ENCODE data around the gene RPS6KA5. TPM values are rescaled to one million over a fixed set of nuclear protein-coding genes. Genes with fewer than 3 reads are reported as not detected.
"Not testable (repeated sequence)": the region's sequence is repeated elsewhere in the genome, so short reads cannot be mapped to it uniquely, and the experiment has no call there.

Gene RPS6KA5
- total and polyA plus RNA-seq, 8 donors, result 4.2 to 10.8 (median 9.2) TPM

- intact Hi-C loops (cut with DNase I), result no loop called here
- peaks cover 0 to 7% of the 10 kb centered on the region in 2 donors for H3K36me3 ChIP-seq
- no peaks in the 10 kb centered on the region for H3K27me3 ChIP-seq
- no peak overlapping the region for H3K4me3 ChIP-seq
- no peak for TF ChIP-seq CTCF (IDR thresholded peaks at IDR 0.05)
- H3K9me3 ChIP-seq, result peaks cover 0 to 26% of the 10 kb centered on the region in 2 donors
- ATAC-seq (no peak), DNase-seq (no peak)
- no peak overlapping the region for H3K27ac ChIP-seq
- H3K4me1 ChIP-seq, result no peaks in the 10 kb centered on the region
Measured at GRCh38 chr14:90942511-90942910, 117.9 kb downstream of the RPS6KA5 start.

GRCh38 chr14:90941706-90942105 lies 118.7 kb downstream of the RPS6KA5 start:
- Histone ChIP-seq H3K27ac (no peak overlapping the region), H3K9me3 (peaks cover 0 to 26% of the 10 kb centered on the region in 2 donors), H3K27me3 (no peaks in the 10 kb centered on the region), H3K4me1 (no peaks in the 10 kb centered on the region), H3K36me3 (peaks cover 0 to 7% of the 10 kb centered on the region in 2 donors), H3K4me3 (no peak overlapping the region)
- intact Hi-C loops (cut with DNase I), result no loop called here
- TF ChIP-seq CTCF (IDR thresholded peaks at IDR 0.05), result no peak
- no peak for ATAC-seq
- no peak for DNase-seq

- Histone ChIP-seq H3K4me3 (no peak overlapping the region), H3K27me3 (no peaks in the 10 kb centered on the region), H3K4me1 (no peaks in the 10 kb centered on the region), H3K27ac (no peak overlapping the region), H3K9me3 (peaks cover 0 to 26% of the 10 kb centered on the region in 2 donors), H3K36me3 (peaks cover 0 to 7% of the 10 kb centered on the region in 2 donors)
- no peak for ATAC-seq
- intact Hi-C loops (cut with DNase I), result no loop called here
- TF ChIP-seq CTCF (IDR thresholded peaks at IDR 0.05), result no peak
- no peak for DNase-seq
Measured at GRCh38 chr14:90940318-90940962, 120.0 kb downstream of the RPS6KA5 start.

- intact Hi-C loops (cut with DNase I); H3K27me3 ChIP-seq; H3K27ac ChIP-seq; H3K4me1 ChIP-seq; ATAC-seq; H3K36me3 ChIP-seq; H3K4me3 ChIP-seq; DNase-seq: not testable (repeated sequence)
- peaks cover 0 to 26% of the 10 kb centered on the region in 2 donors for H3K9me3 ChIP-seq
Measured at GRCh38 chr14:90939252-90939795, 121.1 kb downstream of the RPS6KA5 start.

GRCh38 chr14:90938615-90939014 lies 121.8 kb downstream of the RPS6KA5 start:
- intact Hi-C loops (cut with DNase I), result no loop called here
- peaks cover 0 to 26% of the 10 kb centered on the region in 2 donors for H3K9me3 ChIP-seq
- no peak overlapping the region for H3K27ac ChIP-seq
- H3K4me1 ChIP-seq, result no peaks in the 10 kb centered on the region
- H3K36me3 ChIP-seq, result peaks cover under 1 to 7% of the 10 kb centered on the region in 2 donors
- H3K27me3 ChIP-seq, result no peaks in the 10 kb centered on the region
- DNase-seq, result no peak
- no peak overlapping the region for H3K4me3 ChIP-seq
- no peak for TF ChIP-seq CTCF (IDR thresholded peaks at IDR 0.05)
- no peak for ATAC-seq
